Esophagus muscularis mucosa (tissue), 4 donors: ENCODE results near the gene PPP3CA. TPM values are rescaled to one million over a fixed set of nuclear protein-coding genes. Genes with fewer than 3 reads are reported as not detected.

Source experiments
- DNase-seq: peaks from one replicate; pipeline ENCODE4 v3.0.0-alpha.2; 2017; ENCODE audit errors: extremely low spot score
- H3K27ac ChIP-seq, 4 donors: fragments of 200-600 bp; sonication (generic); replicated peaks in 1 of 4; 1 replicate in 3 of 4; 2 replicates in 1 of 4; pipeline ENCODE4 v1.5.1; 2016 to 2019; ENCODE audit warnings: mild to moderate bottlenecking in 1 of 4
- H3K27me3 ChIP-seq, 4 donors: fragments of 200-600 bp; sonication (generic); one replicate each; pipeline versions ENCODE4 v1.5.1 to v1.6.0; 2016 to 2019
- H3K36me3 ChIP-seq, 4 donors: fragments of 200-600 bp; sonication (generic); one replicate each; pipeline ENCODE4 v1.5.1; 2016 to 2019
- H3K4me1 ChIP-seq, 4 donors: fragments of 200-600 bp; sonication (generic); one replicate each; pipeline ENCODE4 v1.5.1; 2016 to 2019
- H3K4me3 ChIP-seq, 4 donors: fragments of 200-600 bp; sonication (generic); 1 replicate in 2 of 4; 2 replicates in 2 of 4; pipeline ENCODE4 v1.5.1; 2016 to 2019; ENCODE audit warnings: mild to moderate bottlenecking in 4 of 4, moderate library complexity in 1 of 4
- H3K9me3 ChIP-seq, 4 donors: fragments of 200-600 bp; sonication (generic); 1 replicate in 3 of 4; 2 replicates in 1 of 4; pipeline ENCODE4 v1.5.1; 2016 to 2019
- EP300 ChIP-seq: sonication (generic); formaldehyde crosslinking; IDR thresholded peaks from one replicate; pipeline ENCODE4 v1.6.1; 2017; ENCODE audit warnings: antibody characterized with exemption
- POLR2A ChIP-seq: fragments of 450-650 bp; IDR thresholded peaks from one replicate; pipeline ENCODE4 v1.6.1; 2017; ENCODE audit warnings: antibody characterized with exemption, moderate library complexity, mild to moderate bottlenecking, low read depth
- POLR2AphosphoS5 ChIP-seq, 2 donors: sonication (generic); formaldehyde crosslinking; IDR thresholded peaks; one replicate each; pipeline ENCODE4 v1.6.1; 2017; ENCODE audit warnings: antibody characterized with exemption in 2 of 2
- WGBS: methylation state at CpG from one replicate; pipeline ENCODE4 v1.1.5; 2018; 5-methylcytosine and 5-hydroxymethylcytosine counted together
- intact Hi-C: fragments of 100-400 bp; cut with DNase I; formaldehyde crosslinking; loops from one replicate; pipeline ENCODE4 v1.15.1; 2023
- total RNA-seq, 4 donors: library from RNA; depleted of rRNA; stranded (reverse); fragments of >200 nt; gene quantifications; one replicate each; pipeline versions ENCODE4 v1.1.0 to v1.2.1, GENCODE V29; 2016
- TF ChIP-seq, protein P1 (sequence below), 3 experiments: fragments of 200-600 bp in 2 of 3; fragments of 450-650 bp in 1 of 3; sonication (generic) in 2 of 3; IDR thresholded peaks; one replicate each; pipeline ENCODE4 v1.5.1; 2017 to 2019; ENCODE audit warnings: antibody characterized with exemption in 3 of 3, mild to moderate bottlenecking in 2 of 3, moderate library complexity in 1 of 3

The PPP3CA gene
- 10 to 100 TPM; 21.3 to 31.6 (median 23.3) TPM for total RNA-seq

DNA sequence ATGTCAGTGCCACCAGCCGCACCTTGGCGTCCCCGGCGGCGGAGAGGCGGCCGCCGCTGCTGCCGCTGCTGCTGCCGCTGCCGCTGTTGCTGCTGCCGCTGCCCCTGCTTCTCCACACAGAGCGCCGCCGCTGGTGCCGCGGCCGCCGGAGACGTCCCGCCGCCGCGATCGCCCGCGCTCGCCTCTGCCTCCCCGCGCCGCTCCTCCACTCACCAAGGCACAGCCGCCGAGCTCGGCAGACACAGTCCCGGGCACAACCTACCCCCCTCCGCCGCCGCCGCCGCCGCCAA lies at the start of gene PPP3CA:
PPP3CA (minus strand) TSS at position 260 of the 290 bp plus-strand sequence.
- H3K36me3 ChIP-seq = no peaks in the 10 kb centered on the region
- 0% methylated on average over 10 of the region's 41 CpGs for WGBS
- no peaks in the 10 kb centered on the region for H3K9me3 ChIP-seq
- intact Hi-C loops = loop anchor here (5.0 to 10.0 kb wide), 2 partner anchors 120 to 152 kb away; no protein-coding TSS in a partner anchor
- peak; percentile 43 for TF ChIP-seq POLR2A
- TF ChIP-seq, protein P1, sequence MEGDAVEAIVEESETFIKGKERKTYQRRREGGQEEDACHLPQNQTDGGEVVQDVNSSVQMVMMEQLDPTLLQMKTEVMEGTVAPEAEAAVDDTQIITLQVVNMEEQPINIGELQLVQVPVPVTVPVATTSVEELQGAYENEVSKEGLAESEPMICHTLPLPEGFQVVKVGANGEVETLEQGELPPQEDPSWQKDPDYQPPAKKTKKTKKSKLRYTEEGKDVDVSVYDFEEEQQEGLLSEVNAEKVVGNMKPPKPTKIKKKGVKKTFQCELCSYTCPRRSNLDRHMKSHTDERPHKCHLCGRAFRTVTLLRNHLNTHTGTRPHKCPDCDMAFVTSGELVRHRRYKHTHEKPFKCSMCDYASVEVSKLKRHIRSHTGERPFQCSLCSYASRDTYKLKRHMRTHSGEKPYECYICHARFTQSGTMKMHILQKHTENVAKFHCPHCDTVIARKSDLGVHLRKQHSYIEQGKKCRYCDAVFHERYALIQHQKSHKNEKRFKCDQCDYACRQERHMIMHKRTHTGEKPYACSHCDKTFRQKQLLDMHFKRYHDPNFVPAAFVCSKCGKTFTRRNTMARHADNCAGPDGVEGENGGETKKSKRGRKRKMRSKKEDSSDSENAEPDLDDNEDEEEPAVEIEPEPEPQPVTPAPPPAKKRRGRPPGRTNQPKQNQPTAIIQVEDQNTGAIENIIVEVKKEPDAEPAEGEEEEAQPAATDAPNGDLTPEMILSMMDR (IDR thresholded peaks at IDR 0.05) = no peak
- peak within 1 kb of the TSS; percentile 84 to 98 (median 90) for H3K4me3 ChIP-seq
- peak within 1 kb of the TSS; percentile 95 to 98 (median 96) for H3K27ac ChIP-seq
- DNase-seq = no peak
- H3K27me3 ChIP-seq = no peaks in the 10 kb centered on the region
- H3K4me1 ChIP-seq = peaks cover 18 to 50% (median 42%) of the 10 kb centered on the region in 4 donors

DNA sequence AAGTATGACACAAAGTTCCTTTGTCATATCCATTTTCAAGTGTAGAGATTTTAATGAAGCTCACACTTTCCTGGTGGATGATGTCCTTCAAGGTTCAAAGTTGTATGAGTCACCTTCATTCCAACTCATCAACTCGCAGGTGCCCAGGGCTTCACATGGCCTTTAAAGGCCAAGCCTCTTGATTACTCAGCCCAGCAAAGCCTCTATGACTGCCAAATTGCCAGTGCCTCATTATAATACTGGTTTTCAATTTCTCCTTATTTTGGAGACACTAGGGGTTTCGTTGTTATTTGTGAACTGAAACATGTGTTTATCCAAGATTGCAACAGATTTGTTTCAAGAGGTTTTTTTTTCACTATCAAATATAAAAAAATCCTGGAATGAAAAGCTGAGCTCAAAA lies 45.9 kb upstream of the PPP3CA start:
- H3K4me3 ChIP-seq = no peak overlapping the region
- WGBS = 62% methylated on average over 2 of the region's 2 CpGs
- intact Hi-C loops = no loop called here
- H3K9me3 ChIP-seq = peaks cover 0 to 7% (median 0%) of the 10 kb centered on the region in 4 donors
- TF ChIP-seq, protein P1 (IDR thresholded peaks at IDR 0.05) = no peak
- TF ChIP-seq POLR2AphosphoS5 (IDR thresholded peaks at IDR 0.05) (no peak), EP300 (no peak), POLR2A (no peak)
- no peak for DNase-seq
- no peak overlapping the region for H3K27ac ChIP-seq
- no peaks in the 10 kb centered on the region for H3K4me1 ChIP-seq
- no peaks in the 10 kb centered on the region for H3K36me3 ChIP-seq
- no peaks in the 10 kb centered on the region for H3K27me3 ChIP-seq

DNA sequence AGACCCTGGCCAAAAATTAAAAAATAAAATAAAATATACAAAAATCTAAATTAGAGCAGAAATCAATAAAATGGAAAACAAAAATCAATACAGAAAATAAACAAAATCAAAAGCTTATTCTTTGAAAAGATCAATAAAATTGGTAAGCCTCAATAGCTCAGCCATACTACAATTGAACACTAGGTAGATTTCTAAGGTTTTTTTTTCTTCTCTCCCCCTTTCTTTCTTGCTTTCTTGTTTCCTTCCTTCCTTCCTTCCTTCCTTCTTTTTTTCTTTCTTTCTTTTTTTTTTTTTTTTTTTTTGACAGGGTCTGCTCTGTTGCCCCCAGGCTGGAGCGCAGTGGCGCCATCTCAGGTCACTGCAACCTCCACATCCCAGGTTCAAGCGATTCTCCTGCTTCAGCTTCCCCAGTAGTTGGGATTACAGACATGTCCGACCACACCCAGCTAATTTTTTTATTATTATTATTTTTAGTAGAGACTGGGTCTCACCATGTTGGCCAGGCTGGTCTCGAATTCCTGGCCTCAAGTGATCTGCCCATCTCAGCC lies 23.4 kb upstream of the PPP3CA start:
- no peaks in the 10 kb centered on the region for H3K4me1 ChIP-seq
- H3K36me3 ChIP-seq = no peaks in the 10 kb centered on the region
- H3K9me3 ChIP-seq = no peaks in the 10 kb centered on the region
- intact Hi-C loops = no loop called here
- TF ChIP-seq POLR2AphosphoS5 (IDR thresholded peaks at IDR 0.05) (no peak), EP300 (no peak), POLR2A (no peak)
- TF ChIP-seq, protein P1 (IDR thresholded peaks at IDR 0.05) = no peak
- no peak overlapping the region for H3K27ac ChIP-seq
- H3K4me3 ChIP-seq = no peak overlapping the region
- 92% methylated on average over 5 of the region's 5 CpGs for WGBS
- no peaks in the 10 kb centered on the region for H3K27me3 ChIP-seq
- no peak for DNase-seq

DNA sequence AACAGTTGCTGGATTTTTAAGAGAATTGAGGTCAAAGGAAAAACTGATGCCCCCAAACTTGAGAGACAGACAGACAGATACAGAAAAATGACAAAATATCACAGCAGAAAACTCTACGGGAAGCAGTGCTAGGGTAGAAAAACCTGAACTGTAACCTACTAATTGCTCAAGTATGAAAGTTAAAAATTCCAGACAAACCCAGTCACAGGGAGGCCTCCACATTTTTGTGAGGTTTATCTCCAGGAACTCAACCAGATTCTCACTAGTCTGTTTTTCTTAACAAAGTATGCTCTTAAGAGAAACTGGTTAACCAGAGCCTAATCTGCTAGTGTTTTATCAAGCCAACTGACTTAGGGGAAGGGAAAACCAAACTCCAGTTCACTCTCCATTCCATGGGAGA lies 19.9 kb upstream of the PPP3CA start:
- Histone ChIP-seq H3K36me3 (no peaks in the 10 kb centered on the region), H3K4me3 (no peak overlapping the region), H3K4me1 (no peaks in the 10 kb centered on the region), H3K27me3 (no peaks in the 10 kb centered on the region), H3K9me3 (no peaks in the 10 kb centered on the region), H3K27ac (no peak overlapping the region)
- DNase-seq = no peak
- intact Hi-C loops = no loop called here
- TF ChIP-seq, protein P1 (IDR thresholded peaks at IDR 0.05) = no peak
- TF ChIP-seq POLR2A (no peak), EP300 (no peak), POLR2AphosphoS5 (IDR thresholded peaks at IDR 0.05) (no peak)
- 68% methylated on average over 1 of the region's 1 CpG for WGBS

DNA sequence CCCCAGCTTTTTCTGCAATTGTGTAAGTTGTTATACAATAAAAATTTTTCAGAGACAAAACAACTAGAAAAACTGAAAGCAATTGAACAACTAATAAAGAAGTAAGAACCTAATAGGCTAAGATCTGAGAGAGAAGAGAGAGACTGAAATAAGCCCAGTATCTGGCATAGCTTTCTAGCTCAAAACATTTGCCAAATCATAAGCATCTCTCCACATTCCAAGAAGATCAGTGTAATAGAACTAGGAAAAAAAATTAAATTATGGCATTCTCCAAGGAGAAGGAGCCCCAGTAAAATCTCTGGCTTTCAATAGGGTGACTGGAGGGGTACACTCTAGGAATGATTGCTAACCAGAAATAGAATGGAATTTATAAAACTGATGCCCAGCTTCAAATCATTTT lies 19.0 kb upstream of the PPP3CA start:
- Histone ChIP-seq H3K36me3 (no peaks in the 10 kb centered on the region), H3K9me3 (no peaks in the 10 kb centered on the region), H3K27me3 (no peaks in the 10 kb centered on the region), H3K4me1 (no peaks in the 10 kb centered on the region), H3K4me3 (no peak overlapping the region), H3K27ac (no peak overlapping the region)
- no peak for DNase-seq
- intact Hi-C loops = no loop called here
- TF ChIP-seq POLR2A = no peak
- TF ChIP-seq, protein P1 (IDR thresholded peaks at IDR 0.05) = no peak
- TF ChIP-seq POLR2AphosphoS5 (IDR thresholded peaks at IDR 0.05) = no peak
- TF ChIP-seq EP300 = no peak
